Lower leg skin (tissue), 4 donors: ENCODE measurements around the gene ADAMTSL1. TPM values are rescaled to one million over a fixed set of nuclear protein-coding genes. Genes with fewer than 3 reads are reported as not detected.
"Not testable (repeated sequence)": the region's sequence is repeated elsewhere in the genome, so short reads cannot be mapped to it uniquely, and the experiment has no call there.

Source experiments
- DNase-seq, 2 donors: peaks; one replicate each; pipeline ENCODE4 v3.0.0-alpha.2; 2019; ENCODE audit warnings: low spot score in 2 of 2
- H3K4me3 ChIP-seq: fragments of 200-600 bp; sonication (generic); 2 replicates; pipeline ENCODE4 v1.5.1; 2017; ENCODE audit warnings: mild to moderate bottlenecking, low read depth; ENCODE audit not compliant: poor library complexity, severe bottlenecking
- CTCF ChIP-seq, 3 donors: fragments of 450-650 bp; IDR thresholded peaks; one replicate each; pipeline ENCODE4 v1.5.1; 2016; ENCODE audit warnings: antibody characterized with exemption in 3 of 3, mild to moderate bottlenecking in 3 of 3, moderate library complexity in 2 of 3
- POLR2A ChIP-seq, 2 donors: fragments of 450-650 bp; IDR thresholded peaks; one replicate each; pipeline ENCODE4 v1.6.1; 2016 to 2017; ENCODE audit warnings: antibody characterized with exemption in 2 of 2, mild to moderate bottlenecking in 1 of 2, moderate library complexity in 1 of 2
- WGBS, 2 donors: methylation state at CpG; one replicate each; pipeline ENCODE4 v1.1.5; 2018; 5-methylcytosine and 5-hydroxymethylcytosine counted together
- intact Hi-C: fragments of 100-400 bp; cut with DNase I; formaldehyde crosslinking; loops from one replicate; pipeline ENCODE4 v1.15.0; 2023; ENCODE audit warnings: low total_unique reads
- total RNA-seq, 4 donors: library from RNA; depleted of rRNA; stranded (reverse); fragments of >200 nt; gene quantifications; one replicate each; pipeline ENCODE4 v1.1.0, GENCODE V29; 2016

The ADAMTSL1 gene
- total RNA-seq, 4 donors from 2014 or later: 1.2 to 3.6 (median 1.9) TPM

GRCh38 chr9:18864516-18864915 lies 390.6 kb downstream of the ADAMTSL1 start:
- TF ChIP-seq CTCF (IDR thresholded peaks at IDR 0.05) (no peak), POLR2A (IDR thresholded peaks at IDR 0.05) (no peak)
- no peak for DNase-seq
- H3K4me3 ChIP-seq: no peak overlapping the region
- intact Hi-C loops: no loop called here
- 77 to 95% methylated on average over 1 of the region's 1 CpG for WGBS, 2 donors

GRCh38 chr9:18865542-18865941 lies 391.6 kb downstream of the ADAMTSL1 start:
- WGBS, 2 donors: 91 to 93% methylated on average over 3 of the region's 3 CpGs
- DNase-seq: no peak
- intact Hi-C loops: no loop called here
- TF ChIP-seq CTCF (IDR thresholded peaks at IDR 0.05) (no peak), POLR2A (IDR thresholded peaks at IDR 0.05) (no peak)
- H3K4me3 ChIP-seq: no peak overlapping the region

GRCh38 chr9:18866121-18866831 lies 392.3 kb downstream of the ADAMTSL1 start:
- intact Hi-C loops: no loop called here
- WGBS, 2 donors: 91 to 93% methylated on average over 4 of the region's 4 CpGs
- DNase-seq: no peak
- no peak overlapping the region for H3K4me3 ChIP-seq
- TF ChIP-seq CTCF (IDR thresholded peaks at IDR 0.05): no peak

- TF ChIP-seq POLR2A (IDR thresholded peaks at IDR 0.05) (no peak), CTCF (IDR thresholded peaks at IDR 0.05) (no peak)
- intact Hi-C loops: no loop called here
- H3K4me3 ChIP-seq: no peak overlapping the region
- no peak for DNase-seq
Observed at GRCh38 chr9:18869725-18870124, 395.8 kb downstream of the ADAMTSL1 start.

GRCh38 chr9:18874069-18874468 lies 400.1 kb downstream of the ADAMTSL1 start:
- 94 to 96% methylated on average over 4 of the region's 4 CpGs for WGBS, 2 donors
- TF ChIP-seq POLR2A (IDR thresholded peaks at IDR 0.05) (no peak), CTCF (IDR thresholded peaks at IDR 0.05) (no peak)
- no peak overlapping the region for H3K4me3 ChIP-seq
- no peak for DNase-seq
- intact Hi-C loops: no loop called here

GRCh38 chr9:18874990-18875389 lies 401.0 kb downstream of the ADAMTSL1 start:
- intact Hi-C loops, DNase-seq, H3K4me3 ChIP-seq: not testable (repeated sequence)
